CMK (cell line): ENCODE data around the gene SYNGR4.
A peak's percentile ranks its signal among the peaks of the same experiment; 100 is the strongest.

Source experiments
- DNase-seq: peaks from one replicate; pipeline ENCODE4 v3.0.0-alpha.2; 2010; ENCODE audit warnings: low read depth

Gene SYNGR4

DNA sequence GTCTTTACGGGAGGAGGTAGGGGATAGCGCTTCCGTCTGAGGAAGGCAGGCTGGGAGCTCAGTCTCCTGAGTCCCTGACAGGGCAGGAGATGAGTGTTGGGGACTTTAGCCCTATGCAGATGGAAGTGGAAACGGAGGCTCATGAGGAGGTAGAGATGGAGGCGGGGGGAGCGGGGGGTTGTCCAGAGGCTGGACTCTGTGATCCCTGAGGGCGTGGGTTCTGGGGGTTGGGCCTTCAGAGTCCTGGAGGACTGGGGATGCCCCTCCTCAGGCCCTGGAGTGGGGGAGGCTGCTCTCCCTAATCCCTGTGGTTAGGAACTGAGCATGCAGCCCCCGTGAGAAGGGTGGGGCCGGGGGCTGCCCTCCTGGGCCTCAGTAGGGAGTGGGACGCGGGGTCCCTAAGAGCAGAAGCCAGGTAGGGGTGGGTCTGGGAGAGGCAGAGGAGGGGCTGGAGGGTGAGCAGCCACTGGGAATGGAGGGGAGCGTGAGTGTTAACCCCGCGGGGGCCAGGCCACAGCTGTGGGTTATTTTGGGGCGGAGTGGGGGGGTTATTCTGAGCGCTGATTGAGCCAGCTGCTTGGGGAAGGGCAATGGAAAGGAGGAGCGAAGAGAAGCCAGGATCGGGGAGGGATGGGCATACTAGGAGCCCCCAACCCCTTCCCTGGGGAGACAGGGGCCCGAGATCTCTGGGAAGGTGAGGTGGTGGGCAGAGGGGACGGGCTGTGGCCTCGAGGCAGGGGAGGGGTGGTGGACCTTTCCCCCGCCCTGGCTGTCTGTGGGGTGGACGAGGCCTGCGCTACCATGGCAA is 32.1 kb downstream of the SYNGR4 start:
- DNase-seq, result no peak

DNA sequence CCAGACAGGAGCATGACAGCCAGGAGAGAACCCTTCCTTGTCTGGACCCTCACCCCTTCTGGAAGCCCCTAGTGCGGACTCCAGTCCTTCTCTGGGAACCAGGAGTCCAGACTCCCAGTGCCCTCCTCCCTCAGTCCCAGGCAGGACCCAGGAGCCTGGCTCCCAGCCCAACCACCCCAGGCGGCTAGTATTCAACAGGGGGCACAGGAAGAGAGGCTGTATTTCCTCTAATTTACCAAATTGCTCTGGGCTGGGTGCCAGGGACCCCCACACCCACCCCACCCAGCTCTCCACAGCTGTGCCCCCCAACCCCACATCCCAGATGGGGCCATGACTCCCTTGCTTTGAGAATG is 32.6 kb downstream of the SYNGR4 start:
- DNase-seq, result no peak

DNA sequence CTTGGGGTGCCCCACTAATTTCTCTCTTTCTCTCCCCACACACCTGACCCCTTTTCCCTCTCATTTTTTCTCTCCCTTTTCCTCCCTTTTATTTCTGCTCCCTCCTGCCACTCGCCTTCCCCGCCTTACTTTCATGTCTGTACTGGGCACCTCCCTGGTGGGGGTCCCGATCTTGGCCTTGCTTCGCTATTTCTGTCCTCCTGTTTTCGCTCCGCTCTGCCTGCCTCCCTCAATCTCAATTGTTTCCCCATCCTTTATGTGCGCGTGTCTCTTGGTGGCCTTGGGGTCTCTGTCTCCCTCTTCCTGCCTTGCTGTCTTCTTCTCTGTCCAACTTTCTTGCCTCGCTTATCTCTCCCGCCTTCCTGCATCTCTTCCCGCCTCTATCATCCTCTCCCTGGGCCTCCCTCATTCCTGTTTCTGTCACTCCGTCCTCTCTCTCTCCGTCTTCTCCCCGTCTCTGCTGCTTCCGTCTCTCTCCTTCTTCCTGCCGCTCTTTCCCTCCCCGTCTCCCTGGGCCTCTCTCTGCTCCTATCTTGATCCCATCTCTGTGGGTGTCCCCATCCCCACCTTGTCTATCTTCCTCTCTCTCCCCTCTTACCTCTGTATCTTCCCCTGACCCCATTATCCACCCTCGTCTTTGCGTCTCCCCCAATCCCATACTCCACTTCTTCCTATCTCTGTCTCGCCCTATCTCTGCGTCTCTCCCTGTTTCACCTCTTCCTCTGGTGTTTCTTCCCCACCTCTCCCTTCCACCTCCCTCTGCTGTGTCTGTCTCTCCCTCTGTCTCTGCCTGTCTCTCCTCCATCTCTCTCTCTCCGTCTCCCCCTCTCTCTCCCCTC is 33.3 kb downstream of the SYNGR4 start:
- no peak for DNase-seq

DNA sequence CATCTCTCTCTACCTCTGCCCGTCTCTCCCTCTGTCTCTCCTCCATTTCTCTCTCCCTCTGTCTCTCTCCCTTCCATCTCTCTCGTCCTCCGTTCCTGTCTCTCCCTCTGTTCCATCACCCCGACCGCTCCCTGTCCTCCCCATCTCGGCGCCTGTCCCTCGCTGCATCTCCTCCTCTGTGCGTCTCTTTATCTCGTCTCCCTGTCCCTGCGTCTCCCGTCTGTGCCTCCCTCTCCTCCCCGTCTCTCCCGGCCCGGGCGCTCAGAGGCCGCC is 33.9 kb downstream of the SYNGR4 start:
- no peak for DNase-seq

DNA sequence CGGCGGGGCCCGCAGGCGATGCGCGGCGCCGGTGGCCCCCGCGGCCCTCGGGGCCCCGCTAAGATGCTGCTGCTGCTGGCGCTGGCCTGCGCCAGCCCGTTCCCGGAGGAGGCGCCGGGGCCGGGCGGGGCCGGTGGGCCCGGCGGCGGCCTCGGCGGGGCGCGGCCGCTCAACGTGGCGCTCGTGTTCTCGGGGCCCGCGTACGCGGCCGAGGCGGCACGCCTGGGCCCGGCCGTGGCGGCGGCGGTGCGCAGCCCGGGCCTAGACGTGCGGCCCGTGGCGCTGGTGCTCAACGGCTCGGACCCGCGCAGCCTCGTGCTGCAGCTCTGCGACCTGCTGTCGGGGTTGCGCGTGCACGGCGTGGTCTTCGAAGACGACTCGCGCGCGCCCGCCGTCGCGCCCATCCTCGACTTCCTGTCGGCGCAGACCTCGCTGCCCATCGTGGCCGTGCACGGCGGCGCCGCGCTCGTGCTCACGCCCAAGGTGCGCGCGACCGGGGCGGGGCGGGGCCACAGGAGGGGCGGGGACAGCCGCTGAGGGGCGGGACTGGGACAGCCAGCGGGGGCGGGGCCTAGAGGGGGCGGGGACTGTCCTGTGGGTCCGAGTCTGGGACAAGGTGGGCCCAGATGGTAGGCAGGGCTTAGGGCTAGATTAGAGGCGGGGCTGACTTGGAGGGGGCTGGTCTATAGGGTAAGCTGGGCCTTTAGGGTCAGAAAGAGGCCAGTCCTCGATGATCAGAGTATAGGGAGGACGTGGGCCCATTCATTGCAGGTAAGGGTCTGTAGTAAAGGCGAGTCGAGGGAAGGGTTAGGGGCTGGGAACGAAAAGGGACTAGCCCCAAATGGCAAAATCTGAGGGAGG is 34.4 kb downstream of the SYNGR4 start:
- peak; percentile 96 for DNase-seq

DNA sequence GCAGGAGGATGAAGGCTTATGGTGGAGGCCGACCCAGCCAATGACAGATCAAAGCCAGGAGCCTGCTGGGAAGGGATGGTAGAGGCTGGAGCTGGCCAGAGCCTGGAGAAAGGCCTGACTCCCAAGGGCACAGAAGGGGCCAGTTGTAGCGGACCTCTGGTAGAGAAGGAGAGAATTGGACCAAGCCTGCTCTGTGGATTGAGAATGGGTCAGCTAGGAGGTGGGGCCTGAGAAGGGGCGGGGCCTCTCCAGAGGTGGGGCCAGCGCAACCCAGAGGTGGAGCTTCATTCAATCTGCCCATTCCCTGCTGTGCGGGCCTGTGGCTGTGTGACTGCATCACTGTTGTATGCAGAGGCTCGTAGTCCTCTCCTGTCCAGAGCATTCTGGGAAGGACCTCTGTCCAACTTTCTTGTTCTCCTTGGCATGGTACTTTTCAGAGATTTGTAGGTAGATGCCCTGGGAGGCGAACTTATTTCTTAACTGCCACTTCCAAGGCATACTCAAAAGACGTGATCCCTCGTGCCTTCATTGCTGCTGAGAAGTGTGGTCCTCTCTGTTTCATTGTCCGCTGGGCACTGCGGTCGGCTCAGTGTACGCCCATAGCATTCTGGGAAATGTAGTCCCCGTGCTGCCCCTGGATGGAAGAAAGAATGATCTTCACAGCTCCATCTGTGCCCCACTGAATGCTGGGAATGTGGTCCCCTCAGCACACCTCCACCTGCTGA is 36.0 kb downstream of the SYNGR4 start:
- DNase-seq, result no peak

DNA sequence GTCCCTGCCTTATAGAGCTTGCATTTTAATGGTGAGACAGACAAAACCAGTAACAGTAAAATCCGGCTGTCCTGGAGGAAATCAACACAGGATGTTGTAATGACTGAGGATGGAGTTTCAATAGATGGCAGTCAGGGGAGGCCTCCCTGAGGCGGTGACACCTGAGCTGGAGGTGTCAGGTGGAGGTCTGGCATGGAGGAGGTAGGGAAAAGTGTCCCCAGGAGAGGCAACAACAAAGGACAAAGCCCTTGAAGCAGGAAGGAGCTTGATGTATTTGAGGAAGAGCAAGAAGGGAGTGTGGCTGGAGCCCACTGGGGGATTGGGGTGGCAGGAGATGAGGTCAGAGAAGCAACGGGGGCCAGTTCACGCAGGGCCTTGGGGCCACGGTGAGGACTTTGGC is 37.1 kb downstream of the SYNGR4 start:
- no peak for DNase-seq

DNA sequence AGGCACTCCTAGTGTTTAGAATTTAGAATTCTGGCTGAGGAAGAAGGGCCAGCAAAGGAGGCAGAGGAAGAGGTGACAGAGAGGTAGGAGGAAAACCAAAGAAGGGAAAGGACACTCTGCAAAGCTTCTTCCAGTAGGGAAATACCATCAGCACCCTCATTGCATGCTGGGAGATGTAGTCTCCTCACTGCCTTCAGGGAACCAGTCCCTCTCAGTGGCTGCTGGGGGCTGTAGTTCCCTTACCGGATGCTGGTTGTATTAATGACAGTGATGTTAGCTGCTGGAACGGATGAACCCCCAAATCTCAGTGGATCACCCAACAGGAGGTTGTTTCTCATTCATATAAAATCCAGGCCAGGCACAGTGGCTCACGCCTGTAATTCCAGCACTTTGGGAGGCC is 39.4 kb downstream of the SYNGR4 start:
- no peak for DNase-seq

DNA sequence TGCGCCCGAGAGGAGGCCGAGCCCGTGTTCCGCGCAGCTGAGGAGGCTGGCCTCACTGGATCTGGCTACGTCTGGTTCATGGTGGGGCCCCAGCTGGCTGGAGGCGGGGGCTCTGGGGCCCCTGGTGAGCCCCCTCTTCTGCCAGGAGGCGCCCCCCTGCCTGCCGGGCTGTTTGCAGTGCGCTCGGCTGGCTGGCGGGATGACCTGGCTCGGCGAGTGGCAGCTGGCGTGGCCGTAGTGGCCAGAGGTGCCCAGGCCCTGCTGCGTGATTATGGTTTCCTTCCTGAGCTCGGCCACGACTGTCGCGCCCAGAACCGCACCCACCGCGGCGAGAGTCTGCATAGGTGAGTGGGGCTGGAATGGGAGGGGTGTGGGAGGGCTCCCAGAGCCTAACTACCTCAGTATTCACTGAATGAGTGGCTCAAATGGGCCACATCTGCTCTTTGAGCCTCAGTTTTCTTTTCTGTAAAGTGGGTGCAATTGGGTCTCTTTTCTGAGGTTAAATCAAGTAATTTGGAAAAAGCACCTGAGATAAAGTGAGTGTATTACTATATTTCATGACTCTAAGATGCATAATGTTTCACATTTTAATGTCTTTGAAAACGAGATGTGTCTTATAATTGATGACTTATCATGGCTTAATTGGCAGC is 41.0 kb downstream of the SYNGR4 start:
- no peak for DNase-seq

DNA sequence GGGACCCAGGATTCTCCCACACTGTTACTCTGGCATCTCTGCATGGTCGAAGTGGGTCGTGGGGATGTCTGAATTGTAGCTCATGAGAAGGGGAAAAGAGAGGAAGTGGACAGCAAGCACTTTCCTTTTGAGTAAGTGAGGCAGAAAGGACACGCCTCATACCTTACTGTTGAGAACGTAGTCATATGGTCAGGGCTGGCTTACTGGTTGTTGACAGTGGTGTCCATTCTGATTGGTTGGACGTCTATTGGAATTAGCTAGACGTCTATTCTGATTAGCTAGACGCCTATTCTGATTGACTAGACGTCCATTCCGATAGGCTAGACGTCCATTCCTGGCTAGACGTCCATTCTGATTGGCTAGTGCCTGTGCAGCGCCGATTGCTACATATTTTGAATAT is 41.7 kb downstream of the SYNGR4 start:
- DNase-seq, result no peak

DNA sequence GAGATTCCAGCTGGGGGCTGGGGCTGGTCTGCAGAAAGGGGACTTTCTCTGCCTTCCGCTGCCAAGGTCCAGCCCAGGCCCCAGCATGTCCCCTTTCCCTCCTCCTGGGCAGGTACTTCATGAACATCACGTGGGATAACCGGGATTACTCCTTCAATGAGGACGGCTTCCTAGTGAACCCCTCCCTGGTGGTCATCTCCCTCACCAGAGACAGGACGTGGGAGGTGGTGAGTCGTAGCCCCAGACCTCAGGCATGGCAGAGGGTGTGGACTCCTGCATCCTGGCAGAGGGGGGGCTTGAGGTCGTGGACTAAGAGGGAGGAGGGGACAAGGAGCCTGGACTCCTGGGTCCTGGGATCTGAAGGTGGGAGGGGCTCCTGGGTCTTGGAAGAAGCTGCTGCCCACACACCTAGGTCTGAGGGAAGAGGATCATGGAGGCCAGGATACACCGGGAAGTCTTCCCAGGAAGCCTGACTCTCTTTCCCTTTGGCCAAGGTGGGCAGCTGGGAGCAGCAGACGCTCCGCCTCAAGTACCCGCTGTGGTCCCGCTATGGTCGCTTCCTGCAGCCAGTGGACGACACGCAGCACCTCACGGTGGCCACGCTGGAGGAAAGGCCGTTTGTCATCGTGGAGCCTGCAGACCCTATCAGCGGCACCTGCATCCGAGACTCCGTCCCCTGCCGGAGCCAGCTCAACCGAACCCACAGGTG is 49.9 kb downstream of the SYNGR4 start:
- no peak for DNase-seq

DNA sequence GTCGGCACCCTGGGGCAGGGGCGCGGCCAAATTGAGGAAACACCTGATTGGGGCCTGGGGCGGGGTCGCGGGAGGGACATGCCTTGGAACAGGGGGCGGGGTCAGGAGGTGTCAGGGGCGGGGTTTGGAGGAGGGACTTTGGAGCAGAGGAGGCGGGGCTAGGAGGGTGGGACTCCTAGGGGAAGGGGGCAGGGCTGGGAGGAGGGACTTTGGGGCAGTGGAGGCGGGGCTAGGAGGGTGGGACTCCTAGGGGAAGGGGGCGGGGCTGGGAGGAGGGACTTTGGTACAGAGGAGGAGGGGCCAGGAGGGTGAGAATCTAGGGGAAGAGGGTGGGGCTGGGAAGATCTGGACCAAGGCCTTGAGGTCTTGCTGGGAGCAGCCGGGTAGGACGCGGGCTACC is 51.2 kb downstream of the SYNGR4 start:
- peak; percentile 92 for DNase-seq

DNA sequence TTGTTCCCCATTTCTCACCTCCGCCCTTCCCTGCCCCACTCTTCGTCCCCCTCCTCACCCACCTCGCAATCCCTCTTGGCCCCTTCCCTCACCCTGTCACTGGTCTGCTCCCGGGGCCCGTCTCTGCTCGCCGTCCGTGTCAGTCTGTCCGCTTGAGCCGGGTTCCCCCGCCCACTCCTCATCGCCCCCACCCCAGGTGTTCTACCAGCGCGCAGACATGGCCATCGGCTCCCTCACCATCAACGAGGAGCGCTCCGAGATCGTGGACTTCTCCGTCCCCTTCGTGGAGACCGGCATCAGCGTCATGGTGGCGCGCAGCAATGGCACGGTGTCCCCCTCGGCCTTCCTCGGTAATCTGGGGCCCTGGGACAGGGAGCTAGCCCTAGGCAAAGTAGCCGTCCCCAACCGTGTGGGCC is 51.6 kb downstream of the SYNGR4 start:
- no peak for DNase-seq

DNA sequence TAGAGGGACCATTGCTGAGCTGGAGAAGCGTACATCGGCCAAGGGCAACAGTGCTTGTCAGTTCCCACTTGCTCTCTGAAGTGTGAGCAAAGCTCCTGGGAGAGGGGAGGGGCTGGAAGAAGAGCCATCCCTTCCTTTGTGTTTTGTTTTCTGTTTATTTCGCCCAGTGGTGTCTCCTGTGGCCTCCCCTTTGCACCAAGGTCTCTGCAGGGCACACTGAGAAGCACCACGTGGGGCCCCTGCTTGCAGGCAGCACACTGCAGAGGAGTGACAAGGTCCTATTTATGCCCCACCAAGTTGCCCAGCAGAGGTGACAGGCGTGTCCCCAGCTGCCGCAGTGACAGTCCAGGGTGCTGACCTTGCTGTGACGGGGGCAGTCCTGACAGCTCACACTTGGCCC is 53.3 kb downstream of the SYNGR4 start:
- no peak for DNase-seq

DNA sequence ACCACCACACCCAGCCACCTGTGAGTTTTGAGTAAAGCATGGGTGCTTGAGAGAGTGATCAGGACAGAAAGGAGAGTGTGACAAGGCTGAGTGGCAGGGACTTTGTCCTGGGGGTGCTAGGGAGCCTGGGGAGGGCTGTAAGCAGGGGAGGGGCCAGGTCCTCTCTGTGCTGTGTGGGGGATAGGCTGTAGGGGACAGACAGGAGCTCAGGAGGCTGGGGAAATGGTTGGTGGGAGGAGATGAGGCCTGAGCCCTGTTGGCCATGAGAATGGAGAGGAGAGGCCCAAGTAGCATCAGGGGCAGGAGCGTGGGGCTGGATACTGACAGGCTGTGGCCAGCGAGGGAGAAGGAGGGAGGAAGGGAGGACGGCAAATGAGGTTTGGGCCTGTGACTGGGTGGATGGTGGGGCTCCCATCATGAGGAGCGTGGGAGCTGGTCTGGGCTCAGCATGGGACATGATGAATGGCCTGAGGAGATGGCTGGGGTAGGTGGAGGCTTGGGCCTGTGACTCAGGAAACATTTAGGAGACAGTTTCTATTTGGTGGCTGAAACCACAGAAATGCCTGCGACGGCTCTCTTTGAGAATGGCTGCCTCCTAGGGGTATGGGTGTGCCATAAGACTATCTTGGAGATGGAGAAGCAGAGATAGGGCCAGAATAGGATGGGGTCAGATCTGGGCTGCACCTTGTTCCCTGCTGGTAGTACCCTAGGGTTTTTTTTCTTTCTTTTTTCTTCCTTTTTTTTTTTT is 54.3 kb downstream of the SYNGR4 start:
- no peak for DNase-seq

DNA sequence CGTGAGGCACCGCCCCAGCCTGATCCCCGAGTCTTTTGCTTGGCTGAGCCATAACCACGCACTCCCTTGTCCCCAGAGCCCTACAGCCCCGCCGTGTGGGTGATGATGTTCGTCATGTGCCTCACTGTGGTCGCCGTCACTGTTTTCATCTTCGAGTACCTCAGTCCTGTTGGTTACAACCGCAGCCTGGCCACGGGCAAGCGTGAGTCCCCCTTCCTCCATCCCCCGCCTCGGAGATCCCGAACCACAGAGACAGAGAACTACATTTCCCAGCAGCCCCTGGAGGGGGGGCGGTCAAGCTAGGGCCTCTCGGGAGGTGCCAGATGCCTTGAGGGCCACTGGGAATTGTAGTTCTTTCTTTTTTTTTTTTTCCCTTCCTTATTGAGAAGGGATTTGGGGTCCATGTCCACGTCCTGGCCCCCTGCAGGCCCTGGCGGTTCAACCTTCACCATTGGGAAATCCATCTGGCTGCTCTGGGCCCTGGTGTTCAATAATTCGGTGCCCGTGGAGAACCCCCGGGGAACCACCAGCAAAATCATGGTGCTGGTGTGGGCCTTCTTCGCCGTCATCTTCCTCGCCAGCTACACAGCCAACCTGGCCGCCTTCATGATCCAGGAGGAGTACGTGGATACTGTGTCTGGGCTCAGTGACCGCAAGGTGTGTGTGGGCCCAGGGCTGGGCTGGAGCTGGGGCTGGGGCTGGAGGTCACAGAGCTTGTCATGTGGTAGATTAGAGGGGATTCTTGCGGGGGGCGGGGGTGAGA is 55.2 kb downstream of the SYNGR4 start:
- DNase-seq, result no peak

DNA sequence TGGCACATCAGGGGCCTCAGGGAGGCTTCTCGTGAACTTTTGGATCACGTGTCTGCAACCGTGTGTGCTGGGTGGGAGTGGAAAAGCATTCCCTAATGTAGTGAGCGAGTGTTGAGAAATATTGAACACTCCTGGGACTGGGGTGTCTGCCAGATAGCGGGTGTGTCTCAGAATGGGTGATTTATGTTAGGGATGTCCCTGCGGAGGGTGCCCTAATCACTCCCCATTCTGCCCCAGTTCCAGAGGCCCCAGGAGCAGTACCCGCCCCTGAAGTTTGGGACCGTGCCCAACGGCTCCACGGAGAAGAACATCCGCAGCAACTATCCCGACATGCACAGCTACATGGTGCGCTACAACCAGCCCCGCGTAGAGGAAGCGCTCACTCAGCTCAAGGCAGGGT is 57.4 kb downstream of the SYNGR4 start:
- DNase-seq, result no peak

DNA sequence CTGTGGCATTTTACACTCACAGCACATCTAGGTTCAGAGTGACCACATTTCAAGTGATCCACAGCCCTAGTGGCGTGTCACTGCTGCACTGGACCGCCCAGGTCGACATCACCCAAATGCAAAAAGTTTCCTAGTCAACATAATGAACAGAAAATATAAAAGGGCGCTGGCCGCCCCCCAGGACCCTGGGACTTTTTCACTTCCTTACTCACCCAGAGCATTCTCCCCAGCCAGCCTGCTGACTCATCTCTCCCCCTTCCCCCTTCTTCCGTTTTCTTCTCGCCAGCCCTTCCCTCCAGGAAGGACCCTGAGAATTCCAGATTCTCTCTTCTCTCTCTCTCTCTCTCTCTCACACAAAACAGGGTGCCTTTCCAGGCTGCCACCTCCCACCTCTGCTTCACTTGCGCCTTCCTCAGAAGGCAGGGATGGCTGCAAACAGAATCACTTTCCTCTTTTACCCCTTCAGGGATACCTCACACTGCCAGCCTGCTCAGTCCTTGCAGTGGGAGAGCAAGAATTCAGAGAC is 60.6 kb downstream of the SYNGR4 start:
- DNase-seq, result no peak
